Measurements from ENCODE around the gene CNOT2. TPM values are rescaled to one million over a fixed set of nuclear protein-coding genes. Genes with fewer than 3 reads are reported as not detected.

The CNOT2 gene
- total RNA-seq, 1 experiment from 2014 or later, result 82.9 TPM

- Mint-ChIP-seq H3K27ac (no peak overlapping the region), H3K4me1 (no peaks in the 10 kb centered on the region), H3K36me3 (ENCODE audit: insufficient read depth in 1 of 3, low read depth in 3 of 3) (no peaks in the 10 kb centered on the region; a peak in 1 of 7 replicates), H3K9me3 (no peaks in the 10 kb centered on the region), H3K4me3 (no peak overlapping the region), H3K27me3 (ENCODE audit: low read depth) (no peaks in the 10 kb centered on the region)
- no peaks in the 10 kb centered on the region for H3K4me1 ChIP-seq (ENCODE audit: insufficient read depth, low read length)
- H3K14ac ChIP-seq (ENCODE audit: insufficient read depth, low read length), result no peak overlapping the region
- H3K18ac ChIP-seq (ENCODE audit: insufficient read length, low read depth, low read length), result no peak overlapping the region
- H4K20me1 ChIP-seq (ENCODE audit: control insufficient read depth, insufficient read depth, insufficient read length), result no peaks in the 10 kb centered on the region
- no peak overlapping the region for H2BK20ac ChIP-seq (ENCODE audit: low read depth, low read length, poor library complexity, severe bottlenecking)
- no peak overlapping the region for H2BK15ac ChIP-seq (ENCODE audit: low read depth, low read length)
- no peak overlapping the region for H3T11ph ChIP-seq (ENCODE audit: low read length)
- H2AFZ ChIP-seq (ENCODE audit: low read length), result no peak overlapping the region
- no peak overlapping the region for H3K4me2 ChIP-seq (ENCODE audit: insufficient read depth, insufficient read length, low read length)
- no peak overlapping the region for H3K56ac ChIP-seq (ENCODE audit: insufficient read length, low read depth, low read length)
- H3K79me2 ChIP-seq (ENCODE audit: insufficient read depth, low read length), result no peaks in the 10 kb centered on the region
- H2AK5ac ChIP-seq (ENCODE audit: insufficient read length, low read length), result no peak overlapping the region
- H4K5ac ChIP-seq (ENCODE audit: insufficient read length, low read depth, low read length), result no peak overlapping the region
- no peaks in the 10 kb centered on the region for H3K9me3 ChIP-seq (ENCODE audit: control insufficient read depth, low read depth, low read length)
- no peak overlapping the region for H3K27ac ChIP-seq (ENCODE audit: insufficient read length, low read depth, low read length)
- no peaks in the 10 kb centered on the region for H3K23me2 ChIP-seq (ENCODE audit: insufficient read length, low read depth, low read length, poor library complexity, severe bottlenecking)
- no peaks in the 10 kb centered on the region for H3K27me3 ChIP-seq (ENCODE audit: insufficient read depth, low read length)
- no peak overlapping the region for H2BK5ac ChIP-seq (ENCODE audit: insufficient read length, low read length)
- H3K79me1 ChIP-seq (ENCODE audit: insufficient read depth, low read depth, low read length, poor library complexity, severe bottlenecking), result no peaks in the 10 kb centered on the region
- TF ChIP-seq, protein P1, sequence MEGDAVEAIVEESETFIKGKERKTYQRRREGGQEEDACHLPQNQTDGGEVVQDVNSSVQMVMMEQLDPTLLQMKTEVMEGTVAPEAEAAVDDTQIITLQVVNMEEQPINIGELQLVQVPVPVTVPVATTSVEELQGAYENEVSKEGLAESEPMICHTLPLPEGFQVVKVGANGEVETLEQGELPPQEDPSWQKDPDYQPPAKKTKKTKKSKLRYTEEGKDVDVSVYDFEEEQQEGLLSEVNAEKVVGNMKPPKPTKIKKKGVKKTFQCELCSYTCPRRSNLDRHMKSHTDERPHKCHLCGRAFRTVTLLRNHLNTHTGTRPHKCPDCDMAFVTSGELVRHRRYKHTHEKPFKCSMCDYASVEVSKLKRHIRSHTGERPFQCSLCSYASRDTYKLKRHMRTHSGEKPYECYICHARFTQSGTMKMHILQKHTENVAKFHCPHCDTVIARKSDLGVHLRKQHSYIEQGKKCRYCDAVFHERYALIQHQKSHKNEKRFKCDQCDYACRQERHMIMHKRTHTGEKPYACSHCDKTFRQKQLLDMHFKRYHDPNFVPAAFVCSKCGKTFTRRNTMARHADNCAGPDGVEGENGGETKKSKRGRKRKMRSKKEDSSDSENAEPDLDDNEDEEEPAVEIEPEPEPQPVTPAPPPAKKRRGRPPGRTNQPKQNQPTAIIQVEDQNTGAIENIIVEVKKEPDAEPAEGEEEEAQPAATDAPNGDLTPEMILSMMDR (conservative IDR thresholded peaks at IDR 0.05), result no peak
- DNase-seq, result no peak
- H3K4ac ChIP-seq (ENCODE audit: low read depth, low read length), result no peak overlapping the region
- no peak overlapping the region for H2BK12ac ChIP-seq (ENCODE audit: insufficient read length, low read depth, low read length)
- H2BK120ac ChIP-seq (ENCODE audit: low read depth, low read length, poor library complexity, severe bottlenecking), result no peak overlapping the region
- H4K8ac ChIP-seq (replicated peaks; ENCODE audit: insufficient read length, low read depth, low read length), result no peak overlapping the region
- no peak overlapping the region for H4K91ac ChIP-seq (ENCODE audit: insufficient read length, low read depth, low read length)
- H3K23ac ChIP-seq (ENCODE audit: insufficient read length, low read depth, low read length), result no peak overlapping the region
- no peak overlapping the region for H3K9ac ChIP-seq (ENCODE audit: extremely low read depth, insufficient read length, low read length)
Measured at GRCh38 chr12:70221626-70222025, 21.6 kb upstream of the CNOT2 start.

Measured in H9 (cell line).